ENCODE measurements around the gene SYT3.
"Not testable (repeated sequence)": the region's sequence is repeated elsewhere in the genome, so short reads cannot be mapped to it uniquely, and the experiment has no call there.

The SYT3 gene

DNA sequence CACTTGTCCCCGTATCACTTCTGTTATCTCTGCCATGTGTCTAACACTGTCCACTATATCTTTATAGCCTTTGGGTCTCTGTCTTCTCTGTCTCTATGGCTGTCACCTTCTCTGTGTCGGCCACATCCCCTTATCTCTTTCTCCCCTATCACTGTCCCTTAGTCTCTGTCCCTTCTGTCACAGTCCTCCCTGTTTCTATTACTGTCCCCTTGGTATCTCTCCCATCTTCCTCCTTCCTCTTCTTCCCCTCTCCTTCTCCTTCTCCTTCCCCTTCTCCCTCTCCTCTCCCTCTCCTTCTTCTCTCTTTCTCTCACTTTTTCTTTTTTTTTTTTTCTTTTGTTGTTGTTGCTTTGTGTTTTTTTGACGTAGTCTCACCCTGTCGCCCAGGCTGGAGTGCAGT, 36.7 kb downstream of the SYT3 start:
- no peak for DNase-seq (ENCODE audit: low read depth)

DNA sequence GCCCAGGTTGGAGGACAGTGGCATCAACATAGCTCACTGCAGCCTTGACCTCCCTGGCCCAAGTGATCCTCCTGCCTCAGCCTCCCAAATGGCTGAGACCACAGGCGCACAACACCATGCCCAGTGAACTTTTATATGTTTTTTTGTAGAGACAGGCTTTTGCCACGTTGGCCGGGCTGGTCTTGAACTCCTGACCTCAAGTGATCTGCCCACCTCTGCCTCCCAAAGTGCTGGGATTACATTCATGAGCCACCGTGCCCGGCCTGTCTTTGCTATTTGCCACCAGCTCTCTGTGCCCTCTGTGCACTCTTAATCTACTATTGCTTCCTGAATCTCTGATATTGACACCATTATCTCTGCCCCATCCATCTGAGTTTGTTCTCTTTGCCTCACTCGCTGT, 37.2 kb downstream of the SYT3 start:
- no peak for DNase-seq (ENCODE audit: low read depth)

DNA sequence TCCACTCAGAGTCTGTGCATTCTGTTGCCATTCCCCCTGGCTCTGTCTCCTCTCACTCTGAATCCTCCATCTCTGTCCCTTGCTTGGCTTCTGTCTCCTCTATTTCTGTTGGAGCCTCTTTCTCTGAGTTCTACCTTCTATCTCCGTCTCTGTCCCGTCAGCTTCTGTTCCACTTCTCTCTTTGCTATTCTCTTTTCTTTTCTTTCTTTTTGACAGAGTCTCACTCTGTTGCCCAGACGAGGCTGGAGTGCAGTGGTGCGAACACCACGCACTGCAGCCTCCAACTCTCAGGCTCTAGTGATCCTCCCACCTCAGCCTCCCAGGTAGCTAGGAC, 37.6 kb downstream of the SYT3 start:
- no peak for DNase-seq (ENCODE audit: low read depth)

DNA sequence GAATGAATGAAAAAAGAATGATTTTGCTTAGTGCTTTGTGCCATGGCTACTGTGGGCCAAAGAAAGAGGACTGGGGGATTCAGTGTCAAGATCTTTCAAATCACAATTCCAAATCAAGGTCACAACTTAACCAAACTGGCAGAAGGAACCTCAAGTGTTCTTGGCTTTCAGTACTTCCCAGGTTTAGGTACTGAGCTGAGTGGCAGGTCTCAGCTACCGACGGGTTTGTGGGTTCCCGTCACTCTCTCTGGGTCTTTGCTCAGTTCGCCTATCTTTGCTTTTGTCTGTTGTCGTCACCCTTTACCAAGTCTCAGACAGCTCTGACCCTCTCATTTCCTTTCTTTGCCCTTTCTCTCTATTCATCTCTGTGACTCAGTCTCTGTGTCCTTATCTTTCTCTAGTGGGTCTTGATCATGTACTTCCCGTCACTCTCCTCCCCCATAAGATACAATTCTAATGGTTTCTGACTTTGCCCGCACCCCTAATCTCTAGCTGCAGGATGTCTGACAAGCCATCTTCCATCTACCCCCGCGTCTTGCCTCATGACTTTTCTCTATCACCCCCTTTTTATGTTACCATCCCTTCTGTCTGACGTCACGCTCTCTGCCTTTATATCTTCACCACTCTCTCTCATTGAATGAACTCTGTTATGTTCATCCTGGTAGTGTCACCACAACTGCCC, 38.1 kb downstream of the SYT3 start:
- no peak for DNase-seq (ENCODE audit: low read depth)

DNA sequence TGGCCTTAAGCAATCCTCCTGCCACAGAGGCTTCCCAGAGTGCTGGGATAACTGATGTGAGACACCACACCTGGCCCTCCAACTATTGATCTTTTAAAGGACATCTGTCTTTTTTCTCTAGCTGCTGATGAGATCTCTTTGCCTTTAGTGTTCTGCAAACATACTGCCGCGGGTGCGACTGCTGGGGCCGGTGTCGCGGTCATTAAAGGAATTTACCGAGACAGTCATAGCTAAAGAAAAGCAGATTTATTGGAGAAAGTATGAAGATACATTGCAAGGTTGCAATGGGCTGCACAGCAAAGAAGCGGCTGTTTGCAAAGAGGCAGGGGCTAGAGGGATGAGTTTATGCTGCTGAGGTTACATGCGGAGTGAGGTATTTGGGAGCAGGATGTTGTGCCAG, 40.3 kb downstream of the SYT3 start:
- DNase-seq (ENCODE audit: low read depth): no peak

DNA sequence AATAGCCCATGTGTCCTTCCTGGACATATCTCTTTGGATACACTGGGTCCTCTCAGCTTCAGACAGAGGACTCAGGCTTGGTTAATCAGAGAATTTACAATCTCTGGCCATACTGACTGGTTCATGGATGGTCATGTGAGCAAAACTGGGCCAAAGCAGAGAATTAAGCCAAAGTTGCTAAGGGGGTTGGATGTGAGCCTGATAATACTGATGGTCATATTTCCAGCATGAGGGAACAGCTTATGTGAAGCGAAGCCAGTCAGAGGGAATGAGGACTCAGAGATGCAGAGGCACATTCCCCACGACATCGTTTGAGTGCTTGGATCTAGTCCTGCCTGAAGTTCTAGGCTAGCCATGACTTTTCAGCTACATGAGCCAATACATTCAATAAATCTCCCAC, 49.5 kb downstream of the SYT3 start:
- no peak for DNase-seq (ENCODE audit: low read depth)

DNA sequence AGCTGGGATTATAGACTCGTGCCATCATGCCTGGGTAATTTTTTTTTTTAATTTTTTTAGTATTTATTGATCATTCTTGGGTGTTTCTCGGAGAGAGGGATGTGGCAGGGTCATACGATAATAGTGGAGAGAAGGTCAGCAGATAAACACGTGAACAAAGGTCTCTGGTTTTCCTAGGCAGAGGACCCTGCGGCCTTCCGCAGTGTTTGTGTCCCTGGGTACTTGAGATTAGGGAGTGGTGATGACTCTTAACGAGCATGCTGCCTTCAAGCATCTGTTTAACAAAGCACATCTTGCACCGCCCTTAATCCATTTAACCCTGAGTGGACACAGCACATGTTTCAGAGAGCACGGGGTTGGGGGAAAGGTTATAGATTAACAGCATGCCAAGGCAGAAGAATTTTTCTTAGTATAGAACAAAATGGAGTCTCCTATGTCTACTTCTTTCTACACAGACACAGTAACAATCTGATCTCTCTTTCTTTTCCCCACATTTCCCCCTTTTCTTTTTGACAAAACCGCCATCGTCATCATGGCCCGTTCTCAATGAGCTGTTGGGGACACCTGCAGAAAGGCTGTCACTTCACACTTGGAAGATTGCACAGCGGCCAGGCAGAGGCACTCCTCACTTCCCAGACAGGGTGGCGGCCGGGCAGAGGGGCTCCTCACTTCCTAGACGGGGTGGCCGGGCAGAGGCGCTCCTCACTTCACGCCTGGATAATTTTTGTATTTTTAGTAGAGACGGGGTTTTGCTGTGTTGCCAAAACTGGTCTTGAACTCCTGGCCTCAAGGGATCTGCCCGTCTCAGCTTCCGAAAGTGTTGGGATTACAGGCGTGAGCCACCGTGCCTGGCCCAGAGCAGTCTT, 57.7 kb downstream of the SYT3 start:
- not testable (repeated sequence) for DNase-seq (ENCODE audit: low read depth)

DNA sequence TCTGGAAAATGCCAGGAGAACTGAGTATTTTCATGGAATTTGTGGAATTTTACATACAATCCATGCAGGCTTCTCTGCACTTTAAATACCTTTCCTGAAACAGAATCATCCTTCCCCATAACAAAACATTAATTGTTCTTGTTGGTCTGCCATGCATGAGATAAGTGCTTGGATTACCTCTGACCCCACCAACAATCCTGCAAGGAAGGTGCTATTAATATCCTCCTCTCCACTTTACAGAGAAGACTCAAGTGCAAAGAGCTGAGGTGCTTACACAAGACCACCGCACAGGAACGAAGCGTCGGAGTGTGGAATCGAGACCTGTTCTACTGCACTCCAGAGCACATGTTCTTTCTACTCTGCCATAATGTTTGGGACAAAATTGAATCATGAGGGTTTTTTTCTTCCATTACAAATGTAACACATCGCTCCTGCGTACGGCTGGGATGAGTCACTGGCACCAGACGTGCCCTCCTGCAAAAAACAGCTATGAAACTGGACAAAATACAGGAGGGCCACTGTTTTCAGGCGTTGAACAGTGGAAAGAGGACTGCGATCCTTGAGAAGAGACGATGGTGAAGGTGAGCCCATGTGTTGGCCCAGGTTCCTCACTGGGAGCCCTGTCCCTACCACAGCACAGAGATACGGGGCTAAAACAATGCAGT, 58.6 kb downstream of the SYT3 start:
- DNase-seq (ENCODE audit: low read depth): no peak

DNA sequence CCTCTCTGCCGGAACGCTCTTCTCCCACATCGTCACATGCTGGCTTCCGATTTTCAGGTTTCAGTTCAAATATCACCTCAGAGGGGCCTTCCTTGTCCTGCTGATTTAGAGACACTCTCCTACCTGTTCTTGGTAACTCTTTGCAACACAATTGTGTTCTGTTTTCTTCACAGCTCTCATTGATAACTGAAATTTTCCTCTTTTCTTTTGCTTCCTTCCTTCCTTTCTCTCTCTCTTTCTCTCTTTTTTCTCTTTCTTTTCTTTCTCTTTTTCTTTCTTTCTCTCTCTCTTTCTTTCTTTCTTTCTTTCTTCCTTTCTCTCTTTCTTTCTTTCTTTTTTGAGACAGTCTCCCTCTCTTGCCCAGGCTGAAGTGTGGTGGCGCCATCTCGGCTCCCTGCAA, 59.4 kb downstream of the SYT3 start:
- no peak for DNase-seq (ENCODE audit: low read depth)

DNA sequence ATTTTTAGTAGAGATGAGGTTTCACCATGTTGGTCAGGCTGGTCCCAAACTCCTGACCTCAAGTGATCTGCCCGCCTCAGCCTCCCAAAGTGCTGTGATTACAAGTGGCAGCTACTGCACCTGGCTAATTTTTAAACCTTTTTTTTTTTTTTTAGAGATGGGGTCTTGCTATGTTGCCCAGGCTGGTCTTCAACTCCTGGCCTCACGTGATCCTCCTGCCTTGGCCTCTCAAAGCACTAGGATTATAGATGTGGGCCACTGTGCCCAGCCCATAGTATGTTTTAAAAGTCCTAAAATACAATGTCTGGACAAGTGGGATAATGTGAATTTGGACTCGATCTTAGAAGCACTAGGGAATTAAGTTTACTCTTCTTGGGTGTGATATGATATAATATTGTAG, 62.9 kb downstream of the SYT3 start:
- not testable (repeated sequence) for DNase-seq (ENCODE audit: low read depth)

DNA sequence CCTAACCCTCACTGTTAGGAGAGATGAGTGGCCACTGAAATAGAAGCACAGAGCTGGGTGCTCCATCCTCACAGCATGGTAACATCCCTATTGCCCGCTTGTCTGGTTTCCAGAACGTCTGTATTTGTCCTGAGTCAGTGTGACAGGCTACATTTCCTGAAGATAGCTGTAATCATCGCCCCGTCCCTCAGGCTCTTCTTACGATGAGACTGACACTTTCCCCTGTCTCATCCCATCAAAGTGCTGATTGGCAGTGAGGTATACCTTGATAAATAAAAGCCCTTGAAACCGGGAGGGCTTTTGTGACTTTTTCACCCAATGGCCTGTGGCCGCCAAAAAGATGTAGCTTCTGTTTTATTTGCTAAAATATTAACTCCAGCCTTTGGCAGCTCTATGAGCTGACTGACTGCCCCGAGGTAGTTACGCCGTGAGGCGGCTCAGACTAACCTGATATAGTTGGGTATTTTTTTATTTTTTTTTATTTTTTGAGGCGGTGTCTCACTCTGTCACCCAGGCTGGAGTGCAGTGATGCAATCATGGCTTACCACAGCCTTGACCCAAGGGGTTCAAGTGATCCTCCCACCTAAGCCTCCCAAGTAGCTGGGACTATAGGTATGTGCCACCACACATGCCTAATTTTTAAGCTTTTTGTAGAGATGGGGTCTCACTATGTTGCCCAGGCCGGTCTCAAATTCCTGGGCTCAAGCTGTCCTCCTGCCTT, 65.8 kb downstream of the SYT3 start:
- no peak for DNase-seq (ENCODE audit: low read depth)

All from stromal cell of bone marrow (primary cell).